Natural killer cell (primary cell): ENCODE results near the gene DEK. TPM values are rescaled to one million over a fixed set of nuclear protein-coding genes. Genes with fewer than 3 reads are reported as not detected.

Experiments used
- ATAC-seq, 3 donors: fragments of 150-1000 bp in 2 of 3; fragments of 200-7000 bp in 1 of 3; cut with Tn5 transposase; 1 replicate in 1 of 3; 2 replicates in 2 of 3; pipeline ENCODE4 v1.10.0; 2021; ENCODE audit warnings: mild to moderate bottlenecking in 2 of 3, moderate library complexity in 2 of 3
- DNase-seq, 2 donors: peaks; one replicate each; pipeline versions ENCODE4 v3.0.0 to v3.0.0-alpha.2; 2013 to 2021; ENCODE audit warnings: mixed read lengths in 1 of 2
- H3K27ac ChIP-seq: one replicate; pipeline ENCODE4 v1.5.1; 2013; ENCODE audit warnings: mild to moderate bottlenecking, low read length
- H3K27me3 ChIP-seq: one replicate; pipeline ENCODE4 v1.6.1; 2013; ENCODE audit warnings: low read length; ENCODE audit not compliant: control insufficient read depth, insufficient read depth
- H3K36me3 ChIP-seq: one replicate; pipeline ENCODE4 v1.6.1; 2013; ENCODE audit warnings: low read length; ENCODE audit not compliant: control insufficient read depth, insufficient read depth
- H3K4me1 ChIP-seq: one replicate; pipeline ENCODE4 v1.6.1; 2013; ENCODE audit warnings: low read length; ENCODE audit not compliant: control insufficient read depth, insufficient read depth
- H3K4me3 ChIP-seq: one replicate; pipeline ENCODE4 v1.5.1; 2013; ENCODE audit warnings: low read length
- H3K9me3 ChIP-seq: one replicate; pipeline ENCODE4 v1.6.1; 2013; ENCODE audit warnings: low read length; ENCODE audit not compliant: control insufficient read depth, insufficient read depth
- H3K27ac Mint-ChIP-seq, 2 donors: one replicate each; pipeline ENCODE4 v1.8.0; 2022; ENCODE audit warnings: mild to moderate bottlenecking in 2 of 2, mixed read lengths in 2 of 2, moderate library complexity in 1 of 2
- H3K27me3 Mint-ChIP-seq, 2 donors: one replicate each; pipeline ENCODE4 v1.8.0; 2022; ENCODE audit warnings: low read depth in 2 of 2, mixed read lengths in 2 of 2
- H3K36me3 Mint-ChIP-seq: one replicate; pipeline ENCODE4 v1.8.0; 2022; ENCODE audit warnings: mixed read lengths
- H3K4me1 Mint-ChIP-seq, 2 donors: one replicate each; pipeline ENCODE4 v1.8.0; 2022; ENCODE audit warnings: mixed read lengths in 2 of 2
- H3K4me3 Mint-ChIP-seq: one replicate; pipeline ENCODE4 v1.8.0; 2022; ENCODE audit warnings: mild to moderate bottlenecking, moderate library complexity, mixed read lengths
- H3K9me3 Mint-ChIP-seq, 2 donors: one replicate each; pipeline ENCODE4 v1.8.0; 2022; ENCODE audit warnings: mixed read lengths in 2 of 2
- WGBS: methylation state at CpG from one replicate; pipeline ENCODE4 v1.1.7; 2013; ENCODE audit warnings: missing lambda C conversion rate; ENCODE audit not compliant: insufficient coverage; 5-methylcytosine and 5-hydroxymethylcytosine counted together
- intact Hi-C: fragments of 100-400 bp; cut with micrococcal nuclease; formaldehyde crosslinking; loops from one replicate; pipeline ENCODE4 v1.14.2; 2022
- total RNA-seq, 4 donors: library from RNA; stranded (reverse); fragments of 120-200 nt in 1 of 4; gene quantifications; one replicate each; pipeline versions ENCODE4 v1.2.3 to v1.2.4, GENCODE V29; 2013 to 2022
- TF ChIP-seq, protein P1 (sequence below): fragments of 200-600 bp; IDR thresholded peaks from one replicate; pipeline ENCODE4 v1.8.0; 2022; ENCODE audit warnings: antibody characterized with exemption

Gene DEK
- total RNA-seq, 3 donors from 2014 or later (not counting 1 experiment from before 2014, with no cell fraction given) = 79.5 to 89.7 (median 80.9) TPM

DNA sequence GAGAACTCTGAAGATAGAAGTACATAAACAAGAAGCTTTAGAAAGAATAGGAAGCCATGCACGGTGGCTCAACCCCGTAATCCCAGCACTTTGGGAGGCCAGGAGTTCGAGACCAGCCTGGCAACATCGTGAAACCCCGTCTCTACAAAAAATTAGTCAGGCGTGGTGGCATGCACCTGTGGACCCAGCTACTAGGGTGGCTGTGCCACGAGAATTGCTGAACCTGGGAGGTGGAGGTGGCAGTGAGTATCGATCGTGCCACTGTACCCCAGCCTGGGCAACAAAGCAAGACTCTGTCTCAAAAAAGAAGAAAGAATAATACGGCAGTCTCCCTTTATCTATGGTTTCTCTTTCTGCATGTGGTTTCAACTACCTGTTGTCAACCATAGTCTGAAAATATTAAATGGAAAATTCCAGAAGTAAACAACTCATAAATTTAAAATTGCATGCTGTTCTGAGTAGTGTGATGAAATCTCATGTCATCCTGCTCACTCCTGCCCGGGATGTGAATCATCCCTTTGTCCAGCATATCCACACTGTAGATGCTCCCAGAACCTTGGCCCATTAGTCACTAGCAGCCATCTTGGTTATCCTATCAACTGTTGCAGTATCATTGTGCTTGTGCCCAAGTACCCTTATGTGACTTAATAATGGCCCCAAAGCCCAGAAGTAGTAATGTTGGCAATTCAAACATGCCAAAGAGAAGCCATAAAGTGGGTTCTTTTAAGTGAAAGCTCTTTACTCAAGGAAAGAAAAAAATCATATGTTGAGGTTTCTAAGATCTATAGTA, 22.1 kb downstream of the DEK start:
- DNase-seq = no peak
- H3K27ac ChIP-seq = no peak overlapping the region
- ATAC-seq = no peak
- H3K27ac Mint-ChIP-seq = peak overlapping the region in 1 of 2 donors; percentile 53
- H3K4me1 ChIP-seq = peaks cover 4% of the 10 kb centered on the region
- peaks cover 7% of the 10 kb centered on the region for H3K36me3 Mint-ChIP-seq
- no peaks in the 10 kb centered on the region for H3K9me3 Mint-ChIP-seq
- peaks cover 45% of the 10 kb centered on the region for H3K36me3 ChIP-seq
- H3K9me3 ChIP-seq = no peaks in the 10 kb centered on the region
- no peaks in the 10 kb centered on the region for H3K27me3 Mint-ChIP-seq
- TF ChIP-seq, protein P1, sequence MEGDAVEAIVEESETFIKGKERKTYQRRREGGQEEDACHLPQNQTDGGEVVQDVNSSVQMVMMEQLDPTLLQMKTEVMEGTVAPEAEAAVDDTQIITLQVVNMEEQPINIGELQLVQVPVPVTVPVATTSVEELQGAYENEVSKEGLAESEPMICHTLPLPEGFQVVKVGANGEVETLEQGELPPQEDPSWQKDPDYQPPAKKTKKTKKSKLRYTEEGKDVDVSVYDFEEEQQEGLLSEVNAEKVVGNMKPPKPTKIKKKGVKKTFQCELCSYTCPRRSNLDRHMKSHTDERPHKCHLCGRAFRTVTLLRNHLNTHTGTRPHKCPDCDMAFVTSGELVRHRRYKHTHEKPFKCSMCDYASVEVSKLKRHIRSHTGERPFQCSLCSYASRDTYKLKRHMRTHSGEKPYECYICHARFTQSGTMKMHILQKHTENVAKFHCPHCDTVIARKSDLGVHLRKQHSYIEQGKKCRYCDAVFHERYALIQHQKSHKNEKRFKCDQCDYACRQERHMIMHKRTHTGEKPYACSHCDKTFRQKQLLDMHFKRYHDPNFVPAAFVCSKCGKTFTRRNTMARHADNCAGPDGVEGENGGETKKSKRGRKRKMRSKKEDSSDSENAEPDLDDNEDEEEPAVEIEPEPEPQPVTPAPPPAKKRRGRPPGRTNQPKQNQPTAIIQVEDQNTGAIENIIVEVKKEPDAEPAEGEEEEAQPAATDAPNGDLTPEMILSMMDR = no peak
- WGBS = 84% methylated on average over 11 of the region's 11 CpGs
- peaks cover 42 to 51% of the 10 kb centered on the region in 2 donors for H3K4me1 Mint-ChIP-seq
- no peak overlapping the region for H3K4me3 ChIP-seq
- H3K4me3 Mint-ChIP-seq = no peak overlapping the region
- intact Hi-C loops = no loop called here
- no peaks in the 10 kb centered on the region for H3K27me3 ChIP-seq

DNA sequence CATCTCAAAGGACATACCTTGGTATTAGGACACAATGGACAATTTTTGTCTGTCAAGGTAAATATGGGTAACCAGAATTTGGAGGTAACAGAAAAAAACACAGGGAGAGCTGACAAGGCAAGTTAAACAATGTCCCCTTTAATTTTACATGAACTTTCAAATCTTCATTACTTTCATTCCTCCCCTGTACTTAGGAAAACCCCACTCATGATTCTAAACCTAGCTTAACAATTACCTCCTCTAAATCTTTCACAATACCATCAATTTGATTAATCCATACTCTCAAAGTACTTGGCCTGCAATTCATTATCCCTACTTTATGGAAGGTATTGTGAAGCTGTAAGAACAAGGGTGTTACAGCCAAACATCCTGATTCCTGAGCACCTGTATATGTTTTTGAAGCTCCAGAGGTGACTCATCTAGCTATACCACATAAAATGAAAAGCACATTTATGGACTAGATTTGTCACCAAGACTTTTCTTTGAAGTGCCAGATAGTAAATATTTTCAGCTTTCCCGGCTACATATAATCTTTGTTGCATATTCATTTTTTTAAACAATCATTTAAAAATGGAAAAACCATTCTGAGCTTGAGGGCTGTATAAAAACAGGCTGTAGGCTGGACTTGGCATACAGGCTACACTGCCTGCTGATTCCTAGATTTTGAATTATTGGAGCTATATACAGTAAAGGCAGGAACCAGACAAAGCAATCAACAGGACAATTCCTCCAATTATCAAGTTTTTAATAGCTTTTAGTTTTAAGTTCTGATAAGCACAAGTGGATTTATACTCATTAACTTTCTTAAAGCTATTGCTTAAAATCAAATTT, 22.9 kb downstream of the DEK start:
- Mint-ChIP-seq H3K27ac (peak overlapping the region; percentile 49 to 53), H3K9me3 (no peaks in the 10 kb centered on the region), H3K36me3 (peaks cover 7% of the 10 kb centered on the region), H3K4me3 (no peak overlapping the region), H3K27me3 (no peaks in the 10 kb centered on the region), H3K4me1 (peaks cover 42 to 55% of the 10 kb centered on the region in 2 donors)
- H3K27ac ChIP-seq = no peak overlapping the region
- H3K4me1 ChIP-seq = peaks cover 4% of the 10 kb centered on the region
- no peak overlapping the region for H3K4me3 ChIP-seq
- intact Hi-C loops = no loop called here
- TF ChIP-seq, protein P1 = no peak
- ATAC-seq (no peak), DNase-seq (peak in 1 of 2 donors; percentile 13)
- no peaks in the 10 kb centered on the region for H3K27me3 ChIP-seq
- peaks cover 44% of the 10 kb centered on the region for H3K36me3 ChIP-seq
- WGBS = 60% methylated on average over 1 of the region's 1 CpG
- H3K9me3 ChIP-seq = no peaks in the 10 kb centered on the region

GRCh38 chr6:18240230-18240629, 24.1 kb downstream of the DEK start:
- no peak overlapping the region for H3K4me3 ChIP-seq
- H3K27me3 ChIP-seq = no peaks in the 10 kb centered on the region
- WGBS = 73% methylated on average over 2 of the region's 2 CpGs
- TF ChIP-seq, protein P1 = no peak
- intact Hi-C loops = no loop called here
- H3K27ac ChIP-seq = no peak overlapping the region
- Mint-ChIP-seq H3K36me3 (peaks cover 1% of the 10 kb centered on the region), H3K9me3 (no peaks in the 10 kb centered on the region), H3K4me3 (no peak overlapping the region), H3K4me1 (peaks cover 32 to 45% of the 10 kb centered on the region in 2 donors), H3K27me3 (no peaks in the 10 kb centered on the region), H3K27ac (peak overlapping the region in 1 of 2 donors; percentile 43)
- DNase-seq (no peak), ATAC-seq (no peak)
- H3K9me3 ChIP-seq = no peaks in the 10 kb centered on the region
- peaks cover 55% of the 10 kb centered on the region for H3K36me3 ChIP-seq
- no peaks in the 10 kb centered on the region for H3K4me1 ChIP-seq
